ENCODE data around the gene EPSTI1.
"Not testable (repeated sequence)": the region's sequence is repeated elsewhere in the genome, so short reads cannot be mapped to it uniquely, and the experiment has no call there.

EPSTI1 gene

GRCh38 chr13:43005460-43006236, 13.6 kb upstream of the EPSTI1 start:
- no peak for DNase-seq (ENCODE audit: low spot score)

GRCh38 chr13:43003729-43004128, 11.7 kb upstream of the EPSTI1 start:
- no peak for DNase-seq (ENCODE audit: low spot score)

GRCh38 chr13:43003010-43003409, 11.0 kb upstream of the EPSTI1 start:
- DNase-seq (ENCODE audit: low spot score) = no peak

- DNase-seq (ENCODE audit: low spot score) = no peak
These were observed 10.0 kb upstream of the EPSTI1 start for GRCh38 chr13:43002021-43002420.

GRCh38 chr13:43000676-43001075, 8.6 kb upstream of the EPSTI1 start:
- DNase-seq (ENCODE audit: low spot score) = no peak

GRCh38 chr13:42999491-42999890, 7.5 kb upstream of the EPSTI1 start:
- DNase-seq (ENCODE audit: low spot score) = no peak

GRCh38 chr13:42997381-42997780, 5.3 kb upstream of the EPSTI1 start:
- no peak for DNase-seq (ENCODE audit: low spot score)

GRCh38 chr13:42996584-42996983, 4.5 kb upstream of the EPSTI1 start:
- no peak for DNase-seq (ENCODE audit: low spot score)

- no peak for DNase-seq (ENCODE audit: low spot score)
These were observed 2.8 kb upstream of the EPSTI1 start for GRCh38 chr13:42994878-42995277.

- DNase-seq (ENCODE audit: low spot score) = no peak
These were observed 702 bp upstream of the EPSTI1 start for GRCh38 chr13:42992764-42993122.

- not testable (repeated sequence) for DNase-seq (ENCODE audit: low spot score)
These were observed 676 bp downstream of the EPSTI1 start for GRCh38 chr13:42991233-42991897.

- no peak for DNase-seq (ENCODE audit: low spot score)
These were observed 1.5 kb downstream of the EPSTI1 start for GRCh38 chr13:42990291-42991232.

- no peak for DNase-seq (ENCODE audit: low spot score)
These were observed 5.9 kb downstream of the EPSTI1 start for GRCh38 chr13:42986176-42986574.

- no peak for DNase-seq (ENCODE audit: low spot score)
These were observed 6.5 kb downstream of the EPSTI1 start for GRCh38 chr13:42985312-42986175.

- DNase-seq (ENCODE audit: low spot score) = no peak
These were observed 7.3 kb downstream of the EPSTI1 start for GRCh38 chr13:42984691-42985090.

GRCh38 chr13:42984026-42984425, 8.0 kb downstream of the EPSTI1 start:
- no peak for DNase-seq (ENCODE audit: low spot score)

- no peak for DNase-seq (ENCODE audit: low spot score)
These were observed 10.2 kb downstream of the EPSTI1 start for GRCh38 chr13:42981853-42982252.

GRCh38 chr13:42981317-42981716, 10.7 kb downstream of the EPSTI1 start:
- DNase-seq (ENCODE audit: low spot score) = no peak

- DNase-seq (ENCODE audit: low spot score) = no peak
These were observed 14.8 kb downstream of the EPSTI1 start for GRCh38 chr13:42977219-42977659.

- no peak for DNase-seq (ENCODE audit: low spot score)
These were observed 16.0 kb downstream of the EPSTI1 start for GRCh38 chr13:42976066-42976465.

- DNase-seq (ENCODE audit: low spot score) = no peak
These were observed 18.5 kb downstream of the EPSTI1 start for GRCh38 chr13:42973581-42973980.
